Measurements from ENCODE around the gene ZBTB40.

ZBTB40 gene

DNA sequence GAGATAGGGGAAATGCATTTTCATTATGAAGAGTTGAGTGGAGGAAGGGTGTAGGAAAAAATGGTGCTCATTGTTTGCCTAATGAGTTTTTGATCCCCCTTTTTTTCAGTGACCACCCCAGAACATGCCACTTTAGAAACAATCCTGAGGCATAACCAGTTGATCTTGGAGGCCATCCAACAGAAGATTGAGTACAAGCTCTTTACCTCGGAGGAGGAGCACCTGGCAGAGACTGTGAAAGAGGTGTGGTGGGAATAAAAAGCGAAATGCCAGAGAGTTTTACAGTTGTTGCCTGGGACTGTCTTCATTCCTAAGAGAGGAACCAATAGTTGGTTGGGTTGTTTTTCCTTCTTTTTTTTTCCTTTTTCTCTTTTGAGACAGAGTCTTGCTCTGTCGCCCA, 57.3 kb downstream of the ZBTB40 start:
- DNase-seq: no peak

DNA sequence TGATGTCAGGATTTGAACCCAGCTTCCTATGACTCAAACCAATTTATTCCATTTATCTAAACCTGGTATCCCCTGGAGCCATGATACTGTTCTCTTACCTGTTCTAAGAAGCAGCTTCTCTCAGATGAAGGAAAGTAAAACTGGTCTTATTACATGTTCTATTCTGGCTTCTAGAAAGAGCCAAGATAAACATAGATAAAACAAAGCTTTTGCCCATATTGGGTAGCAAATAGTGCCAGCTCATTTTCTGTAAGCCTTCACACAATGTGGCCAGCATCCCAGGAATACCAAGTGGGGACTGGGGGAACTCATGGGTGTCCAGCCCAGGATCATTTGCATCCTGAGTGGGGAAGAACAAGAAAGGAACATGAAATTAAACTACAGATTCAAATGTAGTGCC, 58.2 kb downstream of the ZBTB40 start:
- no peak for DNase-seq

- no peak for DNase-seq
These were observed 61.2 kb downstream of the ZBTB40 start for GRCh38 chr1:22512873-22513272.

GRCh38 chr1:22516906-22517571, 65.4 kb downstream of the ZBTB40 start:
- DNase-seq: no peak

DNA sequence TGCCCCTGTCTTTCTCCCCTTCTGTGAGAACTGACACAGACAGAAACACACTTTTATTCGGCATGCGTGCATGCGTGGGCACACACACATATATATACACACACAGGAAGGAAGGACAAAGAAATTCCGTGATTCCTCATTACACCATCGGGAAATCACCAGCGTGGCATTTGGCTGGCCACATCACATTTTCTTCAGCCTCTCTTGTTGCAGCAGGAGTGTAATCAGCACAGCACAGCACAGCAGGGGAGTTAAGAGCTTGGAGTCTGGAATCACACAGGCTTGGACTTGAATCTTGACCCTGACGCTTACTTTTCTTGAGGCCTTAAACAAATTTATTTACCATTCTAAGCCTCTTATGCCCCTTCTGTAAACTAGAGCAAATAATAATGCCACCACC, 66.3 kb downstream of the ZBTB40 start:
- DNase-seq: no peak

- DNase-seq: no peak
These were observed 66.7 kb downstream of the ZBTB40 start for GRCh38 chr1:22518379-22518778.

DNA sequence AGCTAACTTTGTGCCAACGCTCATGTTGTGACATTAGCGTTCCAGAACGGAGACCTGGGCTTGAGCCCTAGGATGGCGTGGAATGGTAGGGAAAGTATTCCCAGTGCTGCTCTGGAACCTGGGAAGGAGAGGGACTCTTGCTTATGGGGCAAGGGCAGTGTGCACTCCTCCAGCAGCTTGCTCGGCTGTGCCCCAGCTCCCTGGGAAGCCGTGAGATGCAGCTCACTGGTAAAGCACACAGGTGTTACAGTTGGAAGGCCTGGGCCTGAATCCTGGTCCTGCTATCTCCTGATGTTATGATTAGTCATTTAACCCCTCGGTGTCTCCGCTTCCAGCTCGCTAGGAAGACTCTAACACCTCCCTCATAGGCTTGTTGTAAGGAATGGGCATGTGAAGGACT, 69.2 kb downstream of the ZBTB40 start:
- DNase-seq: no peak

GRCh38 chr1:22521692-22522091, 70.0 kb downstream of the ZBTB40 start:
- no peak for DNase-seq

DNA sequence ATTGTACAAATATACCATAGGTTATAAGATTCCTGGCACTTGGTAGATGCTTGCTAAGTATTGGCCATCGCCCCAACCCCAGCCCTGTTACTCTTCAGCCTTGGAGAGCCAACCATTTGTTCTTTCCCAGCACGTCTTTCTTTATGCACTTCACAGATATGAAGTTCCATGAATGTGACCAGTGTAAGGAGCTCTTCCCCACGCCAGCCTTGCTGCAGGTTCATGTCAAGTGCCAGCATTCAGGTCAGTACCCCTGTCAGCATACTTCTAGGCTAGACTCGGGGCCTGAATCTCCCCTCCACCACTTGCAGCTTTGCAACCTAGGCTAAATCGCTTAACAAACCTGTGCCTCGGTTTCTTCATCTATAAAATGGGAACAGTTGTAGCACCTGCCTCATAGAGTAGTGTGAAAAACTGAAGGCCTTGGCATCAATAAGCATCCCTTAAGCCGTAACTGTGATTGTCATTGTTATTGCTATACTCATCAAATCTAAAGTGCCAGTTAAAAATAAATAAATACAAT, 70.6 kb downstream of the ZBTB40 start:
- DNase-seq: no peak

DNA sequence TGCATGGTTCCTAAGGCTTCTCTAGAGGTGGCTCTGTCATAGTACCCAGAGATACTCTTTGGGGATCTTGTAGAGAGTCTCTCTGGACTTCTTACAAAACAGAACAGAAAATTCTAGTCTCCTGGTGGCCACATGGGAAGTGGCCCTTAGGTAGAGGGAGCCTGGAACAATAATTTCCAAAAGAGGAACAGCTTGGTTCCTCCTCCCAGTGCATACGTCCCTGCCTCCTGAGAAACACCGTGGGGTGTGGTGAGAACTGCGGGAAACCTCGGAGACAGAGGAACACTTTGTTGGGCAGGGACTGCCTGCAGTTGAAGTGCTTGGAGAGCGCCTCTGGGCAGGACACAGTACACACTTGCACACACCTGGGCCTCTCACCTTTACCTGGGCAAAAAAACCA, 72.8 kb downstream of the ZBTB40 start:
- DNase-seq: no peak

DNA sequence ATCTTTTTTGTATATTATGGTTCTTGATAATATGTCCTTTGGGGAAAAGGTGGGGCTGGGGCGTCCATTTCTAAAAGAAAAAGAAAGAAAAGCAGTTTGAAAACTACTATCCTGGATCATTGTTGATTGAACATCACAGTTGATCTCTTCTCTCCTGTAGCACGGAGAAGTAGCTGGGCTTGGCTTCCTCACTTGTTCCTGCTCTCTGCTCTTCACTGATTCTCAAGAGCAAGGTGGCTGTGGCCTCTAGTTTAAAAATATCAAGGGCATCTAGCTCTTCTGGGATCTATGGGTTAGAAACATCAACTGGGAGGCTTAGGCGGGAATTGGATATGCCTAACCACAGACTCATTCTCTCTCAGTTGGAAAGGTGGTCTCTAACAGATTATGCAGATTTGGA, 73.6 kb downstream of the ZBTB40 start:
- DNase-seq: no peak

- DNase-seq: no peak
These were observed 74.0 kb downstream of the ZBTB40 start for GRCh38 chr1:22525646-22526045.

GRCh38 chr1:22526098-22526497, 74.4 kb downstream of the ZBTB40 start:
- DNase-seq: no peak

- DNase-seq: no peak
These were observed 75.0 kb downstream of the ZBTB40 start for GRCh38 chr1:22526677-22527076.

DNA sequence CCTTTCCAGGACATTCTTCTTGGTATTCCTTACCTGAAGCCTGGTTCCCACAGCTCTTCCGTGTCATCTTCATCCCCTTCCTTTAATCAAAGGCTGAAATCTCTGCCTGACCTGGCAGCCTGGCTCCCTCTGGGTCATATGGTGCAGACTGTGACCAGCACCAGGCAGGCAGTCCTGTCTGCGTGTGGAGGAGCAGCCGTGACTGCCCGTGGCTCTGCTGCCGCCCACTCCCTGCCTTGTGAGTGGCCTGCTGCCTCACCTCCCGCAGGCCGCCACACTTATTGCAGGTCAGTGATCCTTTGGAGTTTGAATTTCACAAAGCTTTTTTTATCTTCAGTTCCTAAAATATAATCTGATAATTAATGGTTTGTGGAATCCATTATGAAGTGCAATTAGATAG, 75.5 kb downstream of the ZBTB40 start:
- no peak for DNase-seq

- no peak for DNase-seq
These were observed 76.1 kb downstream of the ZBTB40 start for GRCh38 chr1:22527555-22528296.

DNA sequence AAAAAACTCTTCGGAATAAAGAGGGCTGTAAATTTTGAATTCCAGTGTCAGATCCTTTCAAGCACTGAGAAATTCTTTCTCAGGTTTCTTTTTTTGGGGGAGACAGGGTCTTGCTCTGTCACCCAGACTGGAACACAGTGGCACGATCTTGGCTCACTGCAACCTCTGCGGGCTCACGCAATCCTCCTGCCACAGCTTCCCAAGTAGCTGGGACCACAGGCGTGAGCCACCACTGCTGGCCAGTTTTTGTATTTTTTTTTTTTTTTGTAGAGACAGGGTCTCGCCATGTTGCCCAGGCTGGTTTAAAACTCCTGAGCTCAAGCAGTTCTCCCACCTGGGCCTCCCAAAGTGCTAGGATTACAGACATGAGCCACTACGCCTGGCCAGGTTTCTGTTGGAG, 76.8 kb downstream of the ZBTB40 start:
- DNase-seq: no peak

- DNase-seq: peak; percentile 27
These were observed 78.4 kb downstream of the ZBTB40 start for GRCh38 chr1:22529901-22530621.

GRCh38 chr1:22530715-22531114, 79.1 kb downstream of the ZBTB40 start:
- no peak for DNase-seq

- no peak for DNase-seq
These were observed 79.6 kb downstream of the ZBTB40 start for GRCh38 chr1:22531251-22531650.

GRCh38 chr1:22533244-22533895, 81.7 kb downstream of the ZBTB40 start:
- DNase-seq: no peak

GRCh38 chr1:22534951-22535350, 83.3 kb downstream of the ZBTB40 start:
- DNase-seq: no peak

- no peak for DNase-seq
These were observed 83.7 kb downstream of the ZBTB40 start for GRCh38 chr1:22535399-22535798.

All from fibroblast of skin of abdomen (primary cell).